ENCODE data around the gene CAMKK2.

Gene CAMKK2

DNA sequence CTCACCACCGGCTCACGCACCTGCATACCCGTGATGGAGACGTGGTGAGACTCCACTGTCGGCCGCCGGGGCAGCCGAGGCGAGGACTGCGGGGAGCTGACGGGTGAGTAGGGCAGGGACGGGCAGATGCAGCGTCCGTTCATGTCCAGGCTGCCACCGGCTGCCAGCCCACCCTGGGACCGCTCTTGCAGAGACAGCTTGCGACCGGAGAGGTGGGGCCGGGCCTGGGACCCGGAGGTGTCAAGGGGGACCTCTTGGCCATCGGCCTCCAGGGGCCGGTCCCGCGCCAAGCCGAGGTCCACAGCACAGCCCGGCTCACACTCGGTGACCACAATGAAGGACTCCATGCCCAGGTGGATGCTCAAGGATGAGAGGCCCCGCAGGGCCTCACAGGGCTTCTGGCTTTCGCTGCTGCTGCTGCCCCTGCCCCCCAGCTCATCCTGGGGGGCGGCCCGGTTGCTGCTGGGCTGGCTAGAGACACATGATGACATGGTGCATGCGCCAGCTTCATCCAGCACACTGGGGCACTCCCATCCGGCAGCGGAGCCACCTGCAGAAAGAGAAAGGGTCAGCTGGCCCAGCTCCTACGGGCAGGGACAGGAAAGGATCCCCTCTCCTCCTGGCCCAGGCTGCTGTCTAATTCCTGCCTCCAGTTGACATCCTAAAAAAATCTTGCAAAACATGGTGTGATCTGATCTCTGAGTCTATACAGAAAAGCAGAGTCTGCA lies 22.3 kb downstream of the CAMKK2 start:
- Histone ChIP-seq H3K4me1 (ENCODE audit: insufficient read depth, poor library complexity, severe bottlenecking) (peaks cover 3% of the 10 kb centered on the region), H3K27ac (ENCODE audit: poor library complexity, severe bottlenecking) (no peak overlapping the region), H3K9me3 (ENCODE audit: severe bottlenecking) (no peaks in the 10 kb centered on the region), H3K36me3 (ENCODE audit: low read depth) (peaks cover 33% of the 10 kb centered on the region), H3K4me3 (ENCODE audit: severe bottlenecking) (no peak overlapping the region), H3K27me3 (ENCODE audit: insufficient read depth, poor library complexity, severe bottlenecking) (no peaks in the 10 kb centered on the region)
- DNase-seq (ENCODE audit: low spot score) (no peak), ATAC-seq (ENCODE audit: low read depth) (no peak)
- TF ChIP-seq, protein P1, sequence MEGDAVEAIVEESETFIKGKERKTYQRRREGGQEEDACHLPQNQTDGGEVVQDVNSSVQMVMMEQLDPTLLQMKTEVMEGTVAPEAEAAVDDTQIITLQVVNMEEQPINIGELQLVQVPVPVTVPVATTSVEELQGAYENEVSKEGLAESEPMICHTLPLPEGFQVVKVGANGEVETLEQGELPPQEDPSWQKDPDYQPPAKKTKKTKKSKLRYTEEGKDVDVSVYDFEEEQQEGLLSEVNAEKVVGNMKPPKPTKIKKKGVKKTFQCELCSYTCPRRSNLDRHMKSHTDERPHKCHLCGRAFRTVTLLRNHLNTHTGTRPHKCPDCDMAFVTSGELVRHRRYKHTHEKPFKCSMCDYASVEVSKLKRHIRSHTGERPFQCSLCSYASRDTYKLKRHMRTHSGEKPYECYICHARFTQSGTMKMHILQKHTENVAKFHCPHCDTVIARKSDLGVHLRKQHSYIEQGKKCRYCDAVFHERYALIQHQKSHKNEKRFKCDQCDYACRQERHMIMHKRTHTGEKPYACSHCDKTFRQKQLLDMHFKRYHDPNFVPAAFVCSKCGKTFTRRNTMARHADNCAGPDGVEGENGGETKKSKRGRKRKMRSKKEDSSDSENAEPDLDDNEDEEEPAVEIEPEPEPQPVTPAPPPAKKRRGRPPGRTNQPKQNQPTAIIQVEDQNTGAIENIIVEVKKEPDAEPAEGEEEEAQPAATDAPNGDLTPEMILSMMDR (IDR thresholded peaks at IDR 0.05; ENCODE audit: poor library complexity, severe bottlenecking): no peak

DNA sequence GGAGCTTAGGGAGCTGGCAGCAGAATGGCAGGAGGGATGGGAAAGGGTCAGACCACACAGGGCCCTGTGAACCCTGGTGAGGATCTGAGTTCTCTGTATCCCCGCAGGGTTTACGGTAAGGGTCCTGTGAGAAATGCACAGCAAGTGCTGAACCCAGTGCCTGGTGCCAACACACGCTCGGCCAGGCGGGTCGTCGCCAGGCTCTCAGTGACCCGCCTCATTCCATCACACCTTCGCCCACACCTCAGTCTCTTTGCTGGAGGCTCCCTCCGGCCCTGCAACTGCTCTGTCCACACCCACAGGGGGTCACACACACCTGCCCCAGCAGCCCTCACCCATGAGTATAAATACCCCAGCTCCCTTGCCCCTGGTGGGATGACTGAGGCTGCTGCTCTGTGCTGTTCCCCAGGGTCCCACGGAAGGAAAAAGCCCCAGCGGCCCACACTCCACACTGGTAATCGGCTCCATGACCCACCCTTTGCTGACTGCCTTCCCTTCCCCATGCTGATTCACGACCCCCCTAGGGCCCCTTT lies 23.1 kb downstream of the CAMKK2 start:
- Histone ChIP-seq H3K9me3 (ENCODE audit: severe bottlenecking) (no peaks in the 10 kb centered on the region), H3K4me3 (ENCODE audit: severe bottlenecking) (no peak overlapping the region), H3K4me1 (ENCODE audit: insufficient read depth, poor library complexity, severe bottlenecking) (peaks cover 3% of the 10 kb centered on the region), H3K27ac (ENCODE audit: poor library complexity, severe bottlenecking) (no peak overlapping the region), H3K27me3 (ENCODE audit: insufficient read depth, poor library complexity, severe bottlenecking) (no peaks in the 10 kb centered on the region), H3K36me3 (ENCODE audit: low read depth) (peaks cover 41% of the 10 kb centered on the region)
- no peak for ATAC-seq (ENCODE audit: low read depth)
- TF ChIP-seq, protein P1 (IDR thresholded peaks at IDR 0.05; ENCODE audit: poor library complexity, severe bottlenecking): no peak
- DNase-seq (ENCODE audit: low spot score): no peak

DNA sequence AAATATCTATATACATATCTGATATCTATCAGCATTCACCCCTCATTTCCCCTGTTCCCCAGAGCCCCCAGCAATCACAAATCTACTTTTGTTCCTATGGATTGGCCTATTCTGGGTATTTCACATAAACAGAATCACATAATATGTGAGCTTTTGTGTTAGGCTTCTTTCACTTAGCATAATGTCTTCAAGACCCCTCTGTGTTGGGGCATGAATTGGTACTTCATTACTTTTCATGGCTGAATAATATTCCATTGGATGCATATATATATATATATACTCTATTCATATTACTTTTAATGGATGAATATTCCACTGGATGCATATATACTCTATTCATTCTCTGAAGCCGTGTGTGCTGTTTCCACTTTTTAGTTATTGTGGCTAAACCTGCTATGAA lies 28.7 kb downstream of the CAMKK2 start:
- Histone ChIP-seq H3K27me3 (ENCODE audit: insufficient read depth, poor library complexity, severe bottlenecking) (no peaks in the 10 kb centered on the region), H3K4me3 (ENCODE audit: severe bottlenecking) (no peak overlapping the region), H3K36me3 (ENCODE audit: low read depth) (peaks cover 49% of the 10 kb centered on the region), H3K27ac (ENCODE audit: poor library complexity, severe bottlenecking) (no peak overlapping the region), H3K9me3 (ENCODE audit: severe bottlenecking) (no peaks in the 10 kb centered on the region), H3K4me1 (ENCODE audit: insufficient read depth, poor library complexity, severe bottlenecking) (no peaks in the 10 kb centered on the region)
- TF ChIP-seq, protein P1 (IDR thresholded peaks at IDR 0.05; ENCODE audit: poor library complexity, severe bottlenecking): no peak
- DNase-seq (ENCODE audit: low spot score) (no peak), ATAC-seq (ENCODE audit: low read depth) (no peak)

DNA sequence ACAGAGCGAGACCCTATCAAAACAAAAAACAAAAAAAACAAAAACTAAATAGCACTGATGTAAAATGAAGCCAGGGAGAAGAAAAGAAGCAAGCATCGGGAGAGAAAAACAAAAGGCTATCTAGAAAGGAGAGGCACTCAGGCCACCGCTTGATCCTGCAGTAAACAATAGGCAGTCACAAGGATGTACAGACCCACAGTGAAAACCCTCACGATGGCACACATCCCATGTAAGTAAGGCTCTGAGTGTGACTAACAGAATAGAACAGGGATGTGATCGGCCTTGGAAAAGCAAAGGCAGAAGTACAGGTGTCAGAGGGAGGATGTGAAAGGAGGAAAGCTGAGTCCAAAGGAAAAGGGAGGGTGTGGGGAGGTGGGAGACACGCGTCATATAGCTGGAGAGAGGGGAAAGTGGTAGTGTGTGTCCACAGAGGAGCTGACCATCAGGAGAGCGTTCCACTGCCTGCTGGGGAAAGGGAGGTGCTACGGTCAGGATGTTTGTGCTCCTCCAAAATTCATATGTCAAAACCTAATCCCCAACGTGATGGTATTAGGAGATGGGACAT lies 31.5 kb downstream of the CAMKK2 start:
- Histone ChIP-seq H3K27me3 (ENCODE audit: insufficient read depth, poor library complexity, severe bottlenecking) (no peaks in the 10 kb centered on the region), H3K9me3 (ENCODE audit: severe bottlenecking) (no peaks in the 10 kb centered on the region), H3K27ac (ENCODE audit: poor library complexity, severe bottlenecking) (no peak overlapping the region), H3K4me3 (ENCODE audit: severe bottlenecking) (no peak overlapping the region), H3K4me1 (ENCODE audit: insufficient read depth, poor library complexity, severe bottlenecking) (no peaks in the 10 kb centered on the region), H3K36me3 (ENCODE audit: low read depth) (peaks cover 52% of the 10 kb centered on the region)
- no peak for DNase-seq (ENCODE audit: low spot score)
- TF ChIP-seq, protein P1 (IDR thresholded peaks at IDR 0.05; ENCODE audit: poor library complexity, severe bottlenecking): no peak
- no peak for ATAC-seq (ENCODE audit: low read depth)

DNA sequence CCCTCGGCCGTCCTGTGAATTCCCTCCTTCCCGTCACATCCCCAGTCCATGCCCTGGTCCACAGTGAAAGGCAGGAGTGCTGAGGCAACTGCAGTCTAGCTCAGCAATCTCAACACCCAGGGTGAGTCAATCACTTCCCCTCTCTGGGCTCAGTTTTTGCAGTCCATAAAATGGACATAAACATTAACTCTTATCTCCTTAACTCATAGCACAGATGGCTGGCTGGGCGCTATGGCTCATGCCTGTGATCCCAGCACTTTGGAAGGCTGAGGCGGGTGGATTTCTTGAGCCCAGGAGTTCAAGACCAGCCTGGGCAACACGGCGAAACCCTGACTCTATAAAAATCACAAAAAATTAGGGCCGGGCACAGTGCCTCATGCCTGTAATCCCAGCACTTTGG lies 32.4 kb downstream of the CAMKK2 start:
- no peak overlapping the region for H3K27ac ChIP-seq (ENCODE audit: poor library complexity, severe bottlenecking)
- TF ChIP-seq, protein P1 (IDR thresholded peaks at IDR 0.05; ENCODE audit: poor library complexity, severe bottlenecking): no peak
- ATAC-seq (ENCODE audit: low read depth) (no peak), DNase-seq (ENCODE audit: low spot score) (no peak)
- peaks cover 53% of the 10 kb centered on the region for H3K36me3 ChIP-seq (ENCODE audit: low read depth)
- H3K9me3 ChIP-seq (ENCODE audit: severe bottlenecking): no peaks in the 10 kb centered on the region
- no peak overlapping the region for H3K4me3 ChIP-seq (ENCODE audit: severe bottlenecking)
- no peaks in the 10 kb centered on the region for H3K4me1 ChIP-seq (ENCODE audit: insufficient read depth, poor library complexity, severe bottlenecking)
- H3K27me3 ChIP-seq (ENCODE audit: insufficient read depth, poor library complexity, severe bottlenecking): no peaks in the 10 kb centered on the region

Measured in RWPE2 (cell line).